GM19468 (cell line): ENCODE results near the gene CCS.
"Not testable (repeated sequence)": the region's sequence is repeated elsewhere in the genome, so short reads cannot be mapped to it uniquely, and the experiment has no call there.

Source experiments
- ATAC-seq: cut with Tn5 transposase; IDR thresholded peaks from one replicate; pipeline ENCODE4 v1.9.1; 2021; ENCODE audit warnings: mild to moderate bottlenecking, moderate library complexity, moderate number of reproducible peaks; ENCODE audit not compliant: unreplicated experiment; ENCODE audit errors: extremely low read depth

CCS gene

GRCh38 chr11:66561178-66561974, 31.6 kb upstream of the CCS start:
- no peak for ATAC-seq

GRCh38 chr11:66561975-66562248, 31.1 kb upstream of the CCS start:
- no peak for ATAC-seq

- no peak for ATAC-seq
Observed at GRCh38 chr11:66562275-66562674, 30.7 kb upstream of the CCS start.

GRCh38 chr11:66562907-66563583, 29.9 kb upstream of the CCS start:
- ATAC-seq: no peak

GRCh38 chr11:66563832-66564231, 29.2 kb upstream of the CCS start:
- no peak for ATAC-seq

- ATAC-seq: no peak
Observed at GRCh38 chr11:66564538-66564937, 28.4 kb upstream of the CCS start.

- ATAC-seq: no peak
Observed at GRCh38 chr11:66564984-66565383, 28.0 kb upstream of the CCS start.

- ATAC-seq: no peak
Observed at GRCh38 chr11:66566221-66566620, 26.8 kb upstream of the CCS start.

- ATAC-seq: no peak
Observed at GRCh38 chr11:66567787-66568123, 25.2 kb upstream of the CCS start.

- ATAC-seq: no peak
Observed at GRCh38 chr11:66568124-66568916, 24.7 kb upstream of the CCS start, which contains the start of gene CTSF. Gene CTSF, minus strand, starts transcription at chr11:66568606. Its CDS starts 120 bp downstream, at chr11:66568486.

GRCh38 chr11:66569076-66569475, 23.9 kb upstream of the CCS start:
- ATAC-seq: no peak

GRCh38 chr11:66570079-66570849, 22.7 kb upstream of the CCS start:
- ATAC-seq: no peak

- ATAC-seq: no peak
Observed at GRCh38 chr11:66570850-66571180, 22.2 kb upstream of the CCS start.

- no peak for ATAC-seq
Observed at GRCh38 chr11:66579017-66579606, 13.9 kb upstream of the CCS start.

GRCh38 chr11:66580803-66581202, 12.2 kb upstream of the CCS start:
- ATAC-seq: no peak

- no peak for ATAC-seq
Observed at GRCh38 chr11:66581261-66581660, 11.7 kb upstream of the CCS start.

- ATAC-seq: not testable (repeated sequence)
Observed at GRCh38 chr11:66582565-66583147, 10.3 kb upstream of the CCS start.

GRCh38 chr11:66585447-66585846, 7.5 kb upstream of the CCS start:
- ATAC-seq: not testable (repeated sequence)

GRCh38 chr11:66586136-66586535, 6.8 kb upstream of the CCS start:
- ATAC-seq: no peak

GRCh38 chr11:66589315-66589714, 3.7 kb upstream of the CCS start:
- not testable (repeated sequence) for ATAC-seq
